GM18870 (cell line): ENCODE measurements around the gene GOLGA6L2.
"Not testable (repeated sequence)": the region's sequence is repeated elsewhere in the genome, so short reads cannot be mapped to it uniquely, and the experiment has no call there.

Source experiments
- ATAC-seq: cut with Tn5 transposase; IDR thresholded peaks from one replicate; pipeline ENCODE4 v1.9.1; 2021; ENCODE audit warnings: moderate library complexity; ENCODE audit not compliant: unreplicated experiment

The GOLGA6L2 gene, protein sequence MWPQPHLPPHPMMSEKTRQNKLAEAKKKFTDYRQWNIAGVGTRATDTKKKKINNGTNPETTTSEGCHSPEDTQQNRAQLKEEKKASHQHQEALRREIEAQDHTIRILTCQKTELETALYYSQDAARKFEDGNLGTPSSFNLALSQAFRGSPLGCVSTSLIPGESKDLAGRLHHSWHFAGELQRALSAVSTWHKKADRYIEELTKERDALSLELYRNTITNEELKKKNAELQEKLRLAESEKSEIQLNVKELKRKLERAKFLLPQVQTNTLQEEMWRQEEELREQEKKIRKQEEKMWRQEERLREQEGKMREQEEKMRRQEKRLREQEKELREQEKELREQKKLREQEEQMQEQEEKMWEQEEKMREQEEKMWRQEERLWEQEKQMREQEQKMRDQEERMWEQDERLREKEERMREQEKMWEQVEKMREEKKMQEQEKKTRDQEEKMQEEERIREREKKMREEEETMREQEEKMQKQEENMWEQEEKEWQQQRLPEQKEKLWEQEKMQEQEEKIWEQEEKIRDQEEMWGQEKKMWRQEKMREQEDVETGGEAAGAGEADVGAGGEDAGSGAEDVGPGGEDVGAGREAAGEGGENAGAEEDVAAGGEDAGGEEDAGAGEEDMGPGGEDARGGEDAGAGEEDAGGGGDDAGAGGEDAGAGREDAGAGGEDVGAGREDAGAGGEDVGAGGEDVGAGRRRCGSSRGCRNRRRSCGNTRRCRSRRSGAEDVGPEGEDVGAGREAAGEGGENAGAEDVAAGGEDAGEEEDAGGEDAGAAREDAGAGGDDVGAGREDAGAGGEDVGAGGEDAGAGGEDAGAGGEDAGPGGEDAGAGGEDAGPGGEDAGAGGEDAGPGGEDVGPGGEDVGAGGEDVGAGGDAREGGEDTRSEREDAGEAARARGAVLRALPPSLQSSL

DNA sequence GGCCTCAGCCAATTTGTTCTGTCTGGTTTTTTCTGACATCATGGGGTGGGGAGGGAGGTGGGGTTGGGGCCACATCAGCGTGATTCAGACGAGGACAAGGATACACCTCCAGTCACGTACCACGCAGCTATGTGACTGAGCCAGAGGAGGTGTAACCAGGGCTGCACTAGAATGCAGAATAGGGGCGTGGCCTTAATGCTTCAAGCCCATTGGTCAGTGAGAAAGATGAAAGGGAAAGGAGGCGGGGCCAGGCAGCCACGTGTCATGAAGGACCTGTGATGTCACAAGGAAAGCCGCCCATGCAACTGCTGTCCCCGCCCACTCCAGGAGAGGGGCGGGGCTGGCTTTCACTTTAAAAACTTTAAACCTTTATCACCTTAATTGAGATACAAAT lies at the start of gene GOLGA6L2:
Gene GOLGA6L2 (minus strand): TSS at position 137 of the 394 bp plus-strand sequence. CDS start 62 bp downstream, at position 75.
- ATAC-seq: no peak

DNA sequence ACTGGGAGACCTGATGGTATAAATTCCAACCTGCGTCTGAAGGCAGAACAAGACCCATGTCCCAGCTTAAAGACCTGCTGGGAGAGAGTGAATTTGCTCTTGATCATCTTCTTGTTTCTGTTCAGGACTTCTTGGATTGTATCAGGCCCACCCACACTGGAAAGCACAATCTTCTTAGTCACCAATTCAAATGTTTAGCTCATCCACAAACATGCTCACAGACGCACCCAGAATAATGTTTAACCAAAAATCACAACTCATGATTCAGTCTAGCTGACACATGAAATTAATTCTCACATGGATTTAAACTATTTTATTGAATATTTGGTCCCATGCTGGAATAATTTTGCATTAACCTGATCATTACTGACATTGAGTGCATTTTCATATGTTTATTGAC lies 37.8 kb upstream of the GOLGA6L2 start:
- ATAC-seq: no peak

DNA sequence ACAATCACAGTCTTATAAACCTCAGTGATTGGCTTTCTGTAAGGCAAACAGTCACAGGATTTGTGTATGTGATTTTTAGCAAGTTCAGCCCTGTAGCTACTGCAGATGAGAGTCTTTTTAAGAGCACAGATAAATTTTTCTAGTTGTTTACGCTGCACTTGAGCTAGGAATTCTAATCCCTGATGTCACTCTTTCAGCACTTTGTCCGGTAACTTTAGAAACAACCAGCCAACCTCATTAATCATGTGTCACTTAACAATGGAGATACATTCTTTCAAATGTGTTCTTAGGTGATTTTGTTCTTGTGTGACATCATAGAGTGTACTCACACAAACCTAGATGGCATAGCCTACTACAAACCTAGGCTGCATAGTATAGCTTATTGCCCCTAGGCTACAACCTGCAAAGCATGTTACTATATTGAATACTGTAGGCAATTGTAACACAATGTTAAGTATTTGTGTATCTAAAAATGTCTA lies 36.8 kb upstream of the GOLGA6L2 start:
- no peak for ATAC-seq

DNA sequence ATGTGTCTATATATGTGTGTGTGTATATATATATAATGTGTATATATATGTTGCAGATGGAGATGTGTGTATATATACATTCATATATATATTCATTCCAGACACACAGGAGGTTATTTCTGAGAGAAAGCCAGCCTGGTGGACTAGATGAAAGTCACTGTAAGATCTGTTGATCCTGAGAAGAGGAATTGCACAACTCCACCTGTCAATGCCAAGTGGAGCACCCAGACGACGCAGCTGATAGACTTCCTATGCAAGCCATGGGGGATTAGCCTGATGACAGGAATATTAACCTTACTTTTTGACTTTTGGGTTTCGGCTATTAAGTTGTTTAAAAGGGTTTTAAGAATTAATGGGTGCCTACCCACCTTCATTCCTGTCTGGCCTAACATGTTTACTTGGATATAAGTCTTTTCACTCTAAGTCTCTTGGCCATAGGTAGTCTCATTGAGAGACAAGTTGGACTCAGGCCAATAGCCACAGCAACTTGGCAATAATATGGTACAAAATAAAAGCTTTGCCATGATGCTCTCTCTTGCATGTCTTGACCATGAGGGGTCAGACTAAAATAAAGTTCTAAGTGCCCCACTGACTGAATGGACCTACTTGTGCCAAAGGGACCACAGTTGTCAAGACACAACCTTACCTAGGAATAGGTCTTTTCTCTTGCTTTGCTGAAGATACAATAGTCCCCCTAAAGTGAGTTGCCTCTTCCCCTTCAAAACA lies 35.9 kb upstream of the GOLGA6L2 start:
- no peak for ATAC-seq

DNA sequence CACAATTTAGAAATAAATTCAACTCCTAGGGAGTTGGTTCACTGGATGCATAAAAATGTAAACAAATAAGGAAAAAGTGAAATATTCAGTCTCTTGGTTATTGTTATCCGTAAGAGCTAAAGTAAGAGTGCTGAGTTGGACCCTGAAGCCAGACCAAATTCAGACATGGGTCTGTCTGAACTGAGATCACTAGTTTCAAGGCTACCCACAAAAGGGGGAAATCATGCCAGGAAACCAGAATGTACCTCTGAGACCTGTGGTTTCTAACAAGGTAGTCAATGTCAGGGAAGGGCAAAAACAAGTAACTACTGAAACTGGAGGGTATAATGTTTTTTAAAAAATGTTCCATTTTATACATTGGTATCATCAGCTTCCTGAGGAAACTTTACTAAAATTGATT lies 35.2 kb upstream of the GOLGA6L2 start:
- ATAC-seq: no peak

DNA sequence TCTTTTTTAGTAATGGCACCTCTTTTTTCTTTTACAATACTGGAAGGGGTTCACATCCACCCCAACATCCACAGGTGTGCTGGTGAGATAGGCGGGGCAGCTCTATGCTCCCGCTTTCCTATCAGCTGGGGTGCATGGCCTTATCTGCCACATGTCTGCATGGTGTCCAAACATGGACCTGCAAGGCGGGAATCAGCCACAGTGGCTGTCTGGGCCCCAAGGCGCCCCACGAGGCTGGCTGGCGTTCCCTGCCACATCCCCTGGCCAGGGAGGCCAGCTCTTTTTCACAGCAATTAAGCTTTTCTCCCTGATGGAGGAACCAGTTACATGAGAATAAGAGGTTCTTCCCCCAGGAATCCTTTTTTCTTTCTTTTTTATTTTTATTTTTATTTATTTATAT lies 30.9 kb upstream of the GOLGA6L2 start:
- ATAC-seq: no peak

DNA sequence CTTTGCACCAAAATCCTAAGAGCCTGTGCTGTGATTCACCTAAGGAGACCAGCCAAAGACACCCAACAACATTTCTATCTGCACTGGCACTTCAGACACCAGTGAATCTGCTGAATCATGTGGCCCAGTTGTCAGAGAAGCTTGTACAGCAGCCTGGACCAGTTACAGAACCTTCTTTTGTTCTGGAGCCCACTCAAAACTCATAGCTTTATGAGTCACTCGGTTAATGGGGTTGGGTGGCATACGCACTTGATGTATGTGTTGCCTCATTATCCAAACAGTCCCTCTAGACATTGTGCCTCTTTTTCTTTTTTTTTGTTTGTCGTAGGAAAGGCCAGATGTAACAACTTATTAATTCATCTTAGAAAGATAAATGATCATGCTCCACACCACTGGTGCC lies 25.6 kb upstream of the GOLGA6L2 start:
- no peak for ATAC-seq

DNA sequence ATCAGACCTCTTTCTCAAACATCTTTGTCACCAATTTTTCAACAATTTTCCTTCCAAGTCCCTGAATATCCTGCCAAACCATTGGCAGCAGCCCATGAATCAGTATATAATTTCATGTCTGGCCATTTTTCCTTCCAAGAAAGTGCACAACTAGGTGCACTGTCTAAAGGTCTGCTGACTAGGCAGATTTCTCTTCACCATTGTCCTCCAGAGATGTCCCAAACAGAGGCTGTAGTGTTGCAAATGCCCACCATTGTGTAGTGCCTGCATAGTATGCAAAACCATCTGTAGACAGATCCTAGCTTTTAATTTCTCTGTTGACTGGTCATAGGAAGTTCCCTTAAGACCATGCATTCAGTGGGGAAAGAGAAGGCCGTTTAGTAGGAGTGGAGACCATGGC lies 25.0 kb upstream of the GOLGA6L2 start:
- ATAC-seq: no peak

DNA sequence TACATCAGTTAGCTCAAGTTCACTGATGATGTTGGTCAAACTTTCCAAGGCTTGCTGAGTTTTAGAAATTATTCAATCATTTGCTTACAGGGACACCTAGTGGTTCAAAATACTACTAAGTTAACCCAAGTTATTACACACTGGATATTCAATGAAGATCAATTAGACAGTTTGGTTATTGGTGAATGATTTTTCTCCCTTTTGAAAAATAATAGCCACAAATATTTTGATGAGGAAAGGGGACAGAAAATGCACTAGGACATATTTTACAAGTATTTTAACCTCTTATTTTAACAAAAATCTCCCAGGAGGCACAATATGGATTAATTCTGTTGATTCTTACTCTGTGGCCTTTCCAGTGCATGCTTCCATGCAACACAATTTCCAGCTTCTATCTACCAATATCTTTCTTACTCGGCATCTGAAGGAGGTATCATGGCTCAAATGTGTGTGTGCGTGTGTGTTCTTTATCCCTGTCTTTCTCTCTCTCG lies 20.1 kb upstream of the GOLGA6L2 start:
- no peak for ATAC-seq

DNA sequence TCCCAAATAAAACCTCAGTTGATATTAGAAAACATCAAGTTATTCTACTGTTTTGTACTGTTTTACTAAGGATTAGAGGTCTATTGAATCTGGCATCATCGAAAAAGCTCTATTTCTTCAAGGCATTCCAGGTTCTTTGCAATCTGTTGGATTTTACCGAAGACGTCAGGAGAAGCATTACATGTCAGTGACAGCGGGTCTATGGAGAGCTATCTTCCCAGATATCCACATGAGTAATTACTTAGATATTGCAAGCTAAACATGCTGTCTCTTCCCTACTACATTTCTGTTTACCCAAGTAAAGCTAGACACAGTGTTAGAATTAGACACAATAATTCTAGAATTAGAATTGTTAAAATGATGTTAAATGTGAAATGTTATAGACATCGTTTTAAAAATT lies 10.8 kb upstream of the GOLGA6L2 start:
- no peak for ATAC-seq

DNA sequence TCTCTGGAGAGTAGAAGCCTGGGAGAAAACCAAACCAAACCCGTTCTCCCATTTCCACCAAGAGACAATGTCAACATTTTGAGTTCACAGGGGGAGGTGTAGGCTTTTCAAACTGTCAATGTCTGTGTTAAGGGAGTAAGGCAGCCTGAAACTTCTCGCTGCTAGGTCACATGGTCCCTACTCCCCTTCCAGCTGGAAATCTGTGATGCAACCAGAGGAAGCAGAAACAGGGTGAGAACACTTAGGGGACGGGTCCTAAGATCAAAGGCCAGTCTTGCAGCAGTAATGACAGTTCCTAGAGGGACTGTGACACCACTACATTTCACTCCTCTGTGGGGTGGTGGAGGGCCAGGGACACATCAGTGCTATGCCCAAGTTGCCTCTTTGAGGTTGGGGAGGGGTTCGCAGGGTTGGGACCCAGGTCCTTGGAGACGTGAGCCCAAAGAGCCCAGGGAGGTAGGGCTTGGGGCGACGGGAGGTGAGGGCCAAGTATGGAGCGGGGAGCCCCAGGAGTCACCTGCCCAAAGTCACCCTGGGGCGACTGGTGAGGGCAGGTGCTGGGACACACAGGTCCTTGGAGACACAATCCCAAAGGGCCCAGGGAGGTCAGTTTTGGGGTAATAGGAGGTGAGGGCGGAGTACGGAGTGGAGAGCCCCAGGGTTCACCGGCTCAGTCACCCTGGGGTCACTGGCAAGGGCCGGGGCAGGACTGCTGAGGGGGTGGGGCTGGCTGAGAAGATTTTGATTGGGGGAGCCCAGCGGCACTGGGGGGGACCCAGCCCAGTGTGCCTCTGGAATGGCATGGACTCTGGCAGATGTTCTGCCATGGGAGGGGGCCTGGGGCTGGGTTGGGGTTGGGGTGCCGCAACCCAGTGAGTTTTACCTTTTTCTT lies 582 bp downstream of the GOLGA6L2 start:
- no peak for ATAC-seq

DNA sequence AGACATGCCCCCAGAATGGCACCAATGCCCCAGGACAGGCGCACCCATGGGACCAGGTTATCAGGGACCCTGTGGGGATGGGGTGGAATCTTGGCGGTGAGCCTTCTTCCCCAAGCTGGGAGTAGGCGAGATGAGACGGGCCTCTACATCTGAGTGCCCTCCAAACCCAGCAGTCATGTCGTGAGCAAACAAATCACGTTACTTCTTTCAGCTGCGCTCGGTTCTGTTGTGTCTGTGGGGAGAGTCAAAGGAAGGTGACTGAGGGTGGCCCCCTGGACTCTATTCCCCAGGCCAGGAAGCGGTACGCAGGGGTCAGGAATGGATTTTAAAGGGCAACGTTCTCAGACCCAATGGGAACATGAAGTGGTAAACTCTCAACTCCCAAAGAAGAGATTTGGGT lies 2.8 kb downstream of the GOLGA6L2 start:
- ATAC-seq: no peak

DNA sequence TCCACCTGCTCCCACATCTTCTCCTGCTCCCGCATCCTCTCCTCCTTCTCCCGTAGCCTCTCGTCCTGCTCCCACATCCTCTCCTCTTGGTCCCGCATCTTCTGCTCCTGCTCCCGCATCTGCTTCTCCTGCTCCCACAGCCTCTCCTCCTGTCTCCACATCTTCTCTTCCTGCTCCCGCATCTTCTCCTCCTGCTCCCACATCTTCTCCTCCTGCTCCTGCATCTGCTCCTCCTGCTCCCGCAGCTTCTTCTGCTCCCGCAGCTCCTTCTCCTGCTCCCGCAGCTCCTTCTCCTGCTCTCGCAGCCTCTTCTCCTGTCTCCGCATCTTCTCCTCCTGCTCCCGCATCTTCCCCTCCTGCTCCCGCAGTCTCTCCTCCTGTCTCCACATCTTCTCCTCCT lies 5.8 kb downstream of the GOLGA6L2 start:
- no peak for ATAC-seq

DNA sequence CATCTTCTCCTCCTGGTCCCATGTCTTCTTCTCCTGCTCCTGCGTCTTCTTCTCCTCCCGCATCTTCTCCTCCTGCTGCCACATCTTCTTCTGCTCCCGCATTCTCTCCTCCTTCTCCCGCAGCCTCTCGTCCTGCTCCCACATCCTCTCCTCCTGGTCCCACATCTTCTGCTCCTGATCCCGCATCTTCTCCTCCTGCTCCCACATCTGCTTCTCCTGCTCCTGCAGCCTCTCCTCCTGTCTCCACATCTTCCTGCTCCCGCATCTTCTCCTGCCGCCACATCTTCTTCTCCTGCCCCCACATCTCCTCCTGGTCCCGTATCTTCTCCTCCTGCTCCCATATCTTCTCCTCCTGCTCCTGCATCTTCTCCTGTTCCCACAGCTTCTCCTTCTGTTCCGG lies 6.4 kb downstream of the GOLGA6L2 start:
- no peak for ATAC-seq

DNA sequence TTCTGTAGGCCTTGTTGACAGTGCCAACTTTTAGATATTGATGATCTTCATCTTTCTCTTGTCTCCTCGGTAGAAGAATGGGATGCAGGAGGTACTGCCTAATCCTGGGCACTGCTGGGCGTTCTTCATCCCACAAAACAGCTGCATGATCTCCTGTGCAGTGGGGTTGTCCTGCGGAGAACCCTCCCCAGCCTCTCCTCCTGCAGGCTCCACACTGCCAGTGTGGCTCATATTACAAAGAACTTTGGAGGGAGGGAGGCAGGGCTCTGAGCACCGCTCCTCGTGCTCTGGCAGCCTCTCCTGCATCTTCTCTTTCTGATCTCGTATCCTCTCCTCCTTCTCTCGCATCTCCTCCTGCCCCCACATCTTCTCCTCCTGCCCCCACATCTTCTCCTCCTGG lies 7.5 kb downstream of the GOLGA6L2 start:
- no peak for ATAC-seq

DNA sequence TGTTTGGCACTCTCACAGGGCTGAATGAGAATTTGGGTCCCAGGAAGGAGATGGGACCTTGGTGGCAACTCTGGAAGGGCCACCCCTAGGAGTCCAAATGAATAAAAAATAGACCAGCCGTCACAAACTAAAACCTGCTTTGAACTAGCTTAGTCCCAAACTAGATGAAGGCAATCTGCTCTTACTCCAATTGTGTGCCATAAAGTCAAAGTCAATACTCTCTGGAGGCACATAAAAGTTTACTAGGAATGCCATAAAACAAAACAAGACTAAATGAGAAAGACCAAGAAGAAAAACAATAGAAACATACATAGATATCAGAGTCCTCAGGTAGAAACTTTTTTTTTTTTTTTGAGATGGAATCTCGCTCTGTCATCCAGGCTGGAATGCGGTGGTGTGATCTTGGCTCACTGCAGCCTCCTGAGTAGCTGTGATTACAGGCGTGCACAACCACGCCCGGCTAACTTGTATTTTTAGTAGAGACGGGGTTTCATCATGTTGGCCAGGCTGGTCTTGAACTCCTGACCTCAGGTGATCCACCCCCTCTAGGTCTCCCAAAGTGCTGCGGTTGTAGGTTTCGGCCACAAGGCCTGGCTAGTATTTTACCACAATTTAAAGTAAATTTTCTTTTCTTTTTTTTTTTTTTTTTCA lies 8.1 kb downstream of the GOLGA6L2 start:
- ATAC-seq: no peak

DNA sequence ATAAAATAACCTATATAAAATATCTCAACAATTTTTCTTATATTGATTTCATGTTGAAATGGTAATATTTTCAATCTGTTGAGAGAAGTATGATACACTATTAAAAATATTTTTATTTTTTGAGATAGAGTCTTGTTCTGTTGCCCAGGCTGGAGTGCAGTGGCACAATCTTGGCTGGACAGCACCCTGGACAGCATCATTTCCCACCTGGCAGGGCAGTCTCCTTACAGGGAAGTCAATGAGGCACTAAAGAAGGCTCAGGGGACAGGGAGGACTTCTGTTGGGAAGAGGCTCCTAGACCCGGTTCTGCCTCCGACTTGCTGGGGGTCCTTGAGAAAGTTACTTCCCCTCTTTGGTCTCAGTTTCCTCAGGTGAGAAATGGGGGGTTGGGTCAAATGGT lies 9.4 kb downstream of the GOLGA6L2 start:
- no peak for ATAC-seq

DNA sequence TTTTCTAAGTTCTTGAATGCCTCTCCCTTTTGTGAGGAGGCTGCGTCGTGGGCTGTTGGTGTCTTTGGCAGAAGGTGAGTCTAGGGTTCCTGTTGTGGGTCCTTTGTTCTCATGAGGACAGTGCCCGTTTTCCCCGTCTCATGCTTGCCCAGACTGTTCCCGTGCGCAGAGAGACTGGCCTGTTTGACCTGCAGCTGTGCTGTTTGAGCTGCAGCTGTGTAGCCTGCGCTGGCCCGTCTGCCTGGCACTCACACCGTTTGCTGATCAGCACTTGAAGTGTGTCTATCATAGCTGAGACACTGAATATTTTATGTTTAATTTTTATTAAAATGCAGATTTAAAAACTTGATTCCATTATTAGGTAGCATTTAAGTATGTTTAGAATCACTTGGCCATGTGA lies 9.9 kb downstream of the GOLGA6L2 start:
- no peak for ATAC-seq

DNA sequence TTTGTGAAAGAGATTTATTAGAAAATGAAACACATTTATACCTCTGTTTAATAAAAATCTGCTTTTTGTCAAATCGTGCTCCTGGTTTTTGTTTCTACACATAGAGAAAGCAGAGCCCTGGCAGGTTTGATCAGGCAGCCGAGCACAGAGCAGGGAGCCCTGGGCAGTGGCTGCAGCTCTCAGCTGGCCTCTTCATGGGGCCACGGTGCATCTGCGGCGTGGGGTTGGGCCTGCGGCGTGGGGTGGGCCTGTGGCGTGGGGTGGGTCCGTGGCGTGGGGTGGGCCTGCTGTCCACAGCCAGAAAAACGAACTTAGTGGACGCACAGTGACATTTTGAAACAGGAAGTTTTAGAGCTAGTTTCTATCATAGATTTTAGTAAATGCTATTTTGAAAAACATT lies 10.6 kb downstream of the GOLGA6L2 start:
- no peak for ATAC-seq

DNA sequence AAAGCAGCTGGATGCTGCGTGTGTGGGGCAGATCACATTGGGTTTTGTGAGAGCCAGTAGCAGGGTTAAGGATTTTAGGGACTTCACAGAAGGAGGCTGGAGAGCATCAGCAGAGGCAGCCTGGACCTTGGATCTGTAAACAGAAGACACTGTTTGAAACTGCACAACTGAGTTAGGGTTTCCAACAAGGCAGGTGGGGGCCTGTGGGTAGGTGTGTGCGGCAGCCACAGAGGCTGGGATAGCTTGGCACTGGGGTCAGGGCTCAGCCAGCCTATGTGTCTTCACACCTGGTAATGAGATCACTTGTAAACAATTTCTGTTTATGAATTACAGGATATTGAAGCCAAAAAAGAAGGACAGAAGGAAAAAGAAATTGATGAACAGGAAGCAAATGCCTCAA lies 12.3 kb downstream of the GOLGA6L2 start:
- not testable (repeated sequence) for ATAC-seq
